Thoracic aorta (tissue), 2 donors: ENCODE data around the gene ADAMTS2. TPM values are rescaled to one million over a fixed set of nuclear protein-coding genes. Genes with fewer than 3 reads are reported as not detected.

Experiments used
- ATAC-seq: fragments of 150-250 bp; one replicate; pipeline ENCODE4 v1.8.0; 2017; ENCODE audit warnings: low read depth; ENCODE audit not compliant: insufficient number of reproducible peaks, low FRiP score
- DNase-seq: peaks from one replicate; pipeline ENCODE4 v3.0.0-alpha.2; 2020; ENCODE audit warnings: low spot score
- H3K27ac ChIP-seq, 2 donors: fragments of 200-600 bp; sonication (generic); 1 replicate in 1 of 2; 2 replicates in 1 of 2; pipeline ENCODE4 v1.5.1; 2016; ENCODE audit warnings: mild to moderate bottlenecking in 2 of 2, moderate library complexity in 2 of 2
- H3K27me3 ChIP-seq: fragments of 200-600 bp; sonication (generic); replicated peaks from 2 replicates; pipeline ENCODE4 v1.6.0; 2016; ENCODE audit warnings: mild to moderate bottlenecking; ENCODE audit not compliant: insufficient read depth
- H3K36me3 ChIP-seq: fragments of 200-600 bp; sonication (generic); one replicate; pipeline ENCODE4 v1.5.1; 2016
- H3K4me1 ChIP-seq, 2 donors: fragments of 200-600 bp; sonication (generic); 1 replicate in 1 of 2; 2 replicates in 1 of 2; pipeline versions ENCODE4 v1.5.1 to v1.6.0; 2016; ENCODE audit warnings: low read depth in 2 of 2, mild to moderate bottlenecking in 1 of 2; ENCODE audit not compliant: control insufficient read depth in 1 of 2
- H3K4me3 ChIP-seq: fragments of 200-600 bp; sonication (generic); 2 replicates; pipeline ENCODE4 v1.5.1; 2016; ENCODE audit warnings: mild to moderate bottlenecking
- H3K9me3 ChIP-seq: fragments of 200-600 bp; sonication (generic); 2 replicates; pipeline ENCODE4 v1.5.1; 2016
- CTCF ChIP-seq: fragments of 200-600 bp; sonication (generic); IDR thresholded peaks from one replicate; pipeline ENCODE4 v1.5.1; 2019; ENCODE audit warnings: antibody characterized with exemption
- total RNA-seq, 2 donors: library from RNA; depleted of rRNA; stranded (reverse); fragments of >200 nt; gene quantifications; one replicate each; pipeline versions ENCODE4 v1.1.0 to v1.2.3, GENCODE V29; 2016

ADAMTS2 gene
- total RNA-seq, 2 donors from 2014 or later = 34.4 to 60.7 TPM

- Histone ChIP-seq H3K36me3 (no peaks in the 10 kb centered on the region), H3K9me3 (no peaks in the 10 kb centered on the region), H3K4me3 (no peak overlapping the region), H3K4me1 (no peaks in the 10 kb centered on the region), H3K27me3 (no peaks in the 10 kb centered on the region), H3K27ac (no peak overlapping the region)
- ATAC-seq = no peak
- DNase-seq = no peak
- TF ChIP-seq CTCF = no peak
Observed at GRCh38 chr5:179187681-179188575, 157.3 kb downstream of the ADAMTS2 start.

- H3K9me3 ChIP-seq = no peaks in the 10 kb centered on the region
Observed at GRCh38 chr5:179187229-179187678, 158.0 kb downstream of the ADAMTS2 start.

GRCh38 chr5:179186801-179187200 lies 158.5 kb downstream of the ADAMTS2 start:
- Histone ChIP-seq H3K27me3 (no peaks in the 10 kb centered on the region), H3K36me3 (no peaks in the 10 kb centered on the region), H3K27ac (no peak overlapping the region), H3K9me3 (no peaks in the 10 kb centered on the region), H3K4me1 (no peaks in the 10 kb centered on the region), H3K4me3 (no peak overlapping the region)
- no peak for TF ChIP-seq CTCF
- DNase-seq = no peak
- no peak for ATAC-seq

More at GRCh38 chr5:179187229-179187678, 158.0 kb downstream of the ADAMTS2 start:
- Histone ChIP-seq H3K27ac (no peak overlapping the region), H3K27me3 (no peaks in the 10 kb centered on the region), H3K4me3 (no peak overlapping the region), H3K4me1 (no peaks in the 10 kb centered on the region), H3K36me3 (no peaks in the 10 kb centered on the region)
- TF ChIP-seq CTCF = no peak
- no peak for DNase-seq
- ATAC-seq = no peak

- Histone ChIP-seq H3K27ac (no peak overlapping the region), H3K27me3 (no peaks in the 10 kb centered on the region), H3K4me3 (no peak overlapping the region), H3K4me1 (no peaks in the 10 kb centered on the region), H3K36me3 (no peaks in the 10 kb centered on the region), H3K9me3 (no peaks in the 10 kb centered on the region)
- no peak for DNase-seq
- no peak for ATAC-seq
- no peak for TF ChIP-seq CTCF
Observed at GRCh38 chr5:179185941-179186411, 159.3 kb downstream of the ADAMTS2 start.

GRCh38 chr5:179185256-179185940 lies 159.9 kb downstream of the ADAMTS2 start:
- Histone ChIP-seq H3K27ac (no peak overlapping the region), H3K4me3 (no peak overlapping the region), H3K9me3 (no peaks in the 10 kb centered on the region), H3K36me3 (no peaks in the 10 kb centered on the region), H3K4me1 (no peaks in the 10 kb centered on the region), H3K27me3 (no peaks in the 10 kb centered on the region)
- no peak for TF ChIP-seq CTCF
- ATAC-seq = no peak
- DNase-seq = no peak
